ENCODE measurements around the gene EPHB2. TPM values are rescaled to one million over a fixed set of nuclear protein-coding genes. Genes with fewer than 3 reads are reported as not detected.

Gene EPHB2
- total and polyA plus RNA-seq, 2 of the 4 experiments (the other 2 are of a cell fraction): 52.3 to 58.8 TPM

- in situ Hi-C loops (cut with MboI; ENCODE audit: low sequenced_read_pairs): loop anchor here (5.0 kb wide), 1 partner anchor 249 kb away; no protein-coding TSS in a partner anchor
- Histone ChIP-seq H3K27me3 (ENCODE audit: control insufficient read depth, insufficient read depth, low read length) (peaks cover 42% of the 10 kb centered on the region), H4K5ac (ENCODE audit: low read depth, low read length) (no peak overlapping the region), H3K4me1 (ENCODE audit: control insufficient read depth, insufficient read depth, low read length) (no peaks in the 10 kb centered on the region), H3K27ac (ENCODE audit: insufficient read depth, low read length) (no peak overlapping the region), H3K18ac (ENCODE audit: low read depth, low read length) (no peak overlapping the region), H4K8ac (ENCODE audit: low read depth in 2 of 2, low read length in 2 of 2) (no peak overlapping the region), H2BK15ac (ENCODE audit: low read depth, low read length) (no peak overlapping the region), H3K36me3 (ENCODE audit: control insufficient read depth, insufficient read depth, low read length) (no peaks in the 10 kb centered on the region), H4K20me1 (ENCODE audit: insufficient read depth, low read length) (no peaks in the 10 kb centered on the region), H3K9me1 (ENCODE audit: insufficient read depth, low read length) (no peaks in the 10 kb centered on the region), H3K14ac (replicated peaks; ENCODE audit: low read depth, low read length) (no peak overlapping the region), H2AK5ac (ENCODE audit: low read depth, low read length) (no peak overlapping the region), H2BK20ac (ENCODE audit: low read depth, low read length) (no peak overlapping the region), H3K9me3 (ENCODE audit: control insufficient read depth, insufficient read depth, low read length) (no peaks in the 10 kb centered on the region), H3K4ac (ENCODE audit: low read depth, low read length) (no peak overlapping the region), H3K9ac (ENCODE audit: low read depth, low read length) (no peak overlapping the region), H3K4me2 (ENCODE audit: low read depth, low read length) (no peak overlapping the region), H2BK5ac (ENCODE audit: low read depth, low read length, poor library complexity, severe bottlenecking) (no peak overlapping the region), H2AK9ac (replicated peaks; ENCODE audit: low read depth, low read length, poor library complexity) (peak overlapping the region; percentile 44), H3K79me1 (ENCODE audit: low read depth in 1 of 2, low read length in 2 of 2) (no peaks in the 10 kb centered on the region), H2BK120ac (ENCODE audit: low read depth, low read length) (no peak overlapping the region), H3K56ac (ENCODE audit: extremely low read depth, insufficient read depth, low read length) (no peak overlapping the region), H4K91ac (ENCODE audit: insufficient read depth, low read depth, low read length) (no peak overlapping the region), H2AFZ (replicated peaks; ENCODE audit: low read length, poor library complexity) (no peak overlapping the region), H3K23ac (ENCODE audit: low read depth, low read length) (no peak overlapping the region), H3K4me3 (ENCODE audit: insufficient read depth, low read depth, low read length) (no peak overlapping the region)
- dilution Hi-C loops (cut with HindIII; ENCODE audit: low sequenced_read_pairs, unreplicated experiment): no loop called here
- CTCF ChIA-PET: interaction anchor here (0.8 to 1.5 kb wide), 4 partner anchors 31 to 258 kb away, joined by 3 to 4 read pairs (median 4); no protein-coding TSS in a partner anchor
- ATAC-seq (ENCODE audit: low read depth): peak; percentile 91
- intact Hi-C loops (cut with micrococcal nuclease): loop anchor here (1.0 to 2.0 kb wide), 4 partner anchors 31 to 257 kb away; no protein-coding TSS in a partner anchor
- POLR2A ChIA-PET (ENCODE audit: unreplicated experiment): no interaction called here
- TF ChIP-seq SMC3 (IDR thresholded peaks at IDR 0.05; ENCODE audit: low read depth, low read length): peak; percentile 97
- TF ChIP-seq MAFK (IDR thresholded peaks at IDR 0.05; ENCODE audit: low read depth, low read length): no peak
- TF ChIP-seq CEBPB (IDR thresholded peaks at IDR 0.05; ENCODE audit: low read depth, low read length): no peak
- TF ChIP-seq FOS (IDR thresholded peaks at IDR 0.05; ENCODE audit: low read depth, low read length): no peak
- TF ChIP-seq RAD21 (IDR thresholded peaks at IDR 0.05; ENCODE audit: low read length): peak; percentile 96
- no peak for TF ChIP-seq CHD1 (IDR thresholded peaks at IDR 0.05; ENCODE audit: low read depth, low read length)
- no peak for TF ChIP-seq NFE2L2 (IDR thresholded peaks at IDR 0.05; ENCODE audit: low read depth, low read length)
- peak; percentile 96 for TF ChIP-seq CTCF (conservative IDR thresholded peaks at IDR 0.05; ENCODE audit: low read depth, low read length)
- TF ChIP-seq MAZ (IDR thresholded peaks at IDR 0.05; ENCODE audit: borderline replicate concordance, low read depth, low read length): no peak
- WGBS, 2 experiments (ENCODE audit: extremely low coverage in 2 of 2, insufficient read length in 1 of 2): no CpG with 5 or more reads among the region's 17 CpGs
- BruUV-seq (replicated peaks): no TSS peak
- peak; percentile 74 for DNase-seq
Measured at GRCh38 chr1:22673486-22674409, 36.9 kb upstream of the EPHB2 start.

Measured in IMR-90 (cell line).